Measurements from ENCODE around the gene PTGFR.

The PTGFR gene

DNA sequence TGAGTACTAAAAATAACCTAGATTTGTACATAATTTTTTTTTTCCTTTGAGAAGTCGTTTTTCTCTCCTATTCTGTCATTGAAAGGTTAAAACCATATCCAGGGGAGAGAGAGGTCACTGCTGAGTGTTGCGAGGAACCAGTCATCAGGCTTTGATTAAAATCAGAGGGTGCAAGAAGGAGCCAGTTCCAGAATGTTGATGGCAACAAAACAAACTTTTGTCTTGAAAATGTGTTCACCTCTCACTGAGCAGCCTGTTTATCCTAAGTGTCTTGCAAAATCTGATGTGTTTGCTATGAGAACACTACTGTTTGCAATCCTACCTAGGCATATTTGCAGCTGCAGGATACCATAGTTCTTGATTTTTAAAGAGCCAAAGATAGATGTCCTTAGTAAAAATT lies 25.9 kb downstream of the PTGFR start:
- H3K27me3 ChIP-seq (ENCODE audit: control insufficient read depth in 5 of 5, insufficient read depth in 4 of 5, low read length in 5 of 5) = no peaks in the 10 kb centered on the region
- H3K27ac ChIP-seq (ENCODE audit: low read depth, low read length) = no peak overlapping the region
- no peak overlapping the region for H3K9ac ChIP-seq (ENCODE audit: low read length in 5 of 5)
- H3K4me1 ChIP-seq (ENCODE audit: control insufficient read depth in 5 of 5, insufficient read depth in 5 of 5, low read length in 5 of 5) = no peaks in the 10 kb centered on the region
- H3K36me3 ChIP-seq (ENCODE audit: control insufficient read depth in 5 of 5, insufficient read depth in 5 of 5, low read length in 5 of 5) = no peaks in the 10 kb centered on the region
- H3K9me3 ChIP-seq (ENCODE audit: control insufficient read depth in 5 of 5, low read length in 5 of 5) = peaks cover 0 to 3% (median 2%) of the 10 kb centered on the region in 5 donors
- no peak overlapping the region for H3K4me3 ChIP-seq (ENCODE audit: low read depth in 1 of 5, low read length in 5 of 5)

GRCh38 chr1:78519446-78519845 lies 28.7 kb downstream of the PTGFR start:
- Histone ChIP-seq H3K36me3 (ENCODE audit: control insufficient read depth in 5 of 5, insufficient read depth in 5 of 5, low read length in 5 of 5) (no peaks in the 10 kb centered on the region), H3K4me3 (ENCODE audit: low read depth in 1 of 5, low read length in 5 of 5) (no peak overlapping the region), H3K4me1 (ENCODE audit: control insufficient read depth in 5 of 5, insufficient read depth in 5 of 5, low read length in 5 of 5) (no peaks in the 10 kb centered on the region), H3K27me3 (ENCODE audit: control insufficient read depth in 5 of 5, insufficient read depth in 4 of 5, low read length in 5 of 5) (no peaks in the 10 kb centered on the region), H3K27ac (ENCODE audit: low read depth, low read length) (no peak overlapping the region), H3K9me3 (ENCODE audit: control insufficient read depth in 5 of 5, low read length in 5 of 5) (no peaks in the 10 kb centered on the region), H3K9ac (ENCODE audit: low read length in 5 of 5) (no peak overlapping the region)

DNA sequence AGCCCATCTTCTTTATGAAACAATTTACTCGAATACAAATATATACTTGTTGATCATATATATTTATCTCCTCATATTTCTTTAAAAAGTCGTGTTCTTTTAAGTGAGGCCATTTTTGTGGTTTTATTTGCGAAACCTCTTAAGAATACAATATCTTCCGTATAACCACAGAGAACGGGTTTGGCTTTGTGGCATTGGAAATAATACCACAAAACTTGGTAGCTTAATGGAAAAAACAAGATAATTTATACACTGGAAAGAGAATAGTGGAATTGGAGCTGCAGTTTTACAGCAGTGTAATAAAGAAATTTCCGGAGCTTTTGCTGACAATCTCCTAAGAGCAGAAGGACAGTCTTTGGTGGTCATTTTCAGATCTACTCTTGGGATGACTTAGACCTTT lies 29.4 kb downstream of the PTGFR start:
- no peak overlapping the region for H3K27ac ChIP-seq (ENCODE audit: low read depth, low read length)
- H3K27me3 ChIP-seq (ENCODE audit: control insufficient read depth in 5 of 5, insufficient read depth in 4 of 5, low read length in 5 of 5) = no peaks in the 10 kb centered on the region
- no peaks in the 10 kb centered on the region for H3K9me3 ChIP-seq (ENCODE audit: control insufficient read depth in 5 of 5, low read length in 5 of 5)
- no peaks in the 10 kb centered on the region for H3K36me3 ChIP-seq (ENCODE audit: control insufficient read depth in 5 of 5, insufficient read depth in 5 of 5, low read length in 5 of 5)
- H3K4me3 ChIP-seq (ENCODE audit: low read depth in 1 of 5, low read length in 5 of 5) = no peak overlapping the region
- H3K9ac ChIP-seq (ENCODE audit: low read length in 5 of 5) = no peak overlapping the region
- no peaks in the 10 kb centered on the region for H3K4me1 ChIP-seq (ENCODE audit: control insufficient read depth in 5 of 5, insufficient read depth in 5 of 5, low read length in 5 of 5)

GRCh38 chr1:78520843-78521242 lies 30.1 kb downstream of the PTGFR start:
- Histone ChIP-seq H3K9me3 (ENCODE audit: control insufficient read depth in 5 of 5, low read length in 5 of 5) (no peaks in the 10 kb centered on the region), H3K9ac (ENCODE audit: low read length in 5 of 5) (no peak overlapping the region), H3K4me3 (ENCODE audit: low read depth in 1 of 5, low read length in 5 of 5) (no peak overlapping the region)

DNA sequence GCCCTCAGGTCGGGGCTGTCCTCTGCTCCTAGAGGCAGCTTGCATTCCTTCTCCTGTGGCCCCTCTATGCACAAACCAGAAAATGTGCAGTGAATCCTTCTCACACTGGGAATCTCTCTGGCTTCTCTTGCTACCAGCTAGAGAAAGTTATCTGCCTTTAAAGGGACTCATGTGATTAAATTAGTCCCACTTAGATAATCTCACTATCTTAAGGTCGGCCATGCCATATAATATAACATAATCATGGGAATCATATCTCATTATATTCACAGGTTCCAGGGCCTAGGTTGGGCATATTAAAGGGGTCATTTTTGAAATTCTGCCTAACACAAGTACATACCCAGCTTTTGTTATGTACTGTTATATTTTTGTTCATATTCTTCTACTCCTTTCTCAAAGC lies 31.4 kb downstream of the PTGFR start:
- Histone ChIP-seq H3K27ac (ENCODE audit: low read depth, low read length) (no peak overlapping the region), H3K4me3 (ENCODE audit: low read depth in 1 of 5, low read length in 5 of 5) (peak overlapping the region in 1 of 5 donors; percentile 8), H3K9ac (ENCODE audit: low read length in 5 of 5) (no peak overlapping the region), H3K27me3 (ENCODE audit: control insufficient read depth in 5 of 5, insufficient read depth in 4 of 5, low read length in 5 of 5) (no peaks in the 10 kb centered on the region), H3K4me1 (ENCODE audit: control insufficient read depth in 5 of 5, insufficient read depth in 5 of 5, low read length in 5 of 5) (no peaks in the 10 kb centered on the region), H3K36me3 (ENCODE audit: control insufficient read depth in 5 of 5, insufficient read depth in 5 of 5, low read length in 5 of 5) (no peaks in the 10 kb centered on the region), H3K9me3 (ENCODE audit: control insufficient read depth in 5 of 5, low read length in 5 of 5) (no peaks in the 10 kb centered on the region)

More at GRCh38 chr1:78520843-78521242, 30.1 kb downstream of the PTGFR start:
- Histone ChIP-seq H3K36me3 (ENCODE audit: control insufficient read depth in 5 of 5, insufficient read depth in 5 of 5, low read length in 5 of 5) (no peaks in the 10 kb centered on the region), H3K27ac (ENCODE audit: low read depth, low read length) (no peak overlapping the region), H3K4me1 (ENCODE audit: control insufficient read depth in 5 of 5, insufficient read depth in 5 of 5, low read length in 5 of 5) (no peaks in the 10 kb centered on the region), H3K27me3 (ENCODE audit: control insufficient read depth in 5 of 5, insufficient read depth in 4 of 5, low read length in 5 of 5) (no peaks in the 10 kb centered on the region)

DNA sequence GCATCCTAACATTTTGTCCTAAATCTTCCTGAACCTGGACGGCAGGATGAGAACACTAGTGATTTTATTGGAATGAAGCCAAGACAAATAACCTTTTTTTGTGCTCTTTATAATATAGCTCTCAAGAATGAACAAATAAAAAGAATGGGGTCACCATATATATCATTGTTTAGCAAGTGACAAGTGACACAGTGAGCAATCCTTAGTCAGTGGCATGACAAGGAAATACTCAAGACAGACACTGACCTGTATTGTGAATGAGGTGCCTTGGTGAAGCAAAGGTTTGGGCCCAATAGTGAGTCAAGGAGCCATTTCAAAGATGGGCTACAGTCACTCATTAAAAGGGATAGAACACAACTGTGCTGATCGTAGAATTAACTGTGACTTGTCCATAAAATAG lies 35.7 kb downstream of the PTGFR start:
- no peaks in the 10 kb centered on the region for H3K9me3 ChIP-seq (ENCODE audit: control insufficient read depth in 5 of 5, low read length in 5 of 5)
- H3K4me1 ChIP-seq (ENCODE audit: control insufficient read depth in 5 of 5, insufficient read depth in 5 of 5, low read length in 5 of 5) = no peaks in the 10 kb centered on the region
- H3K27me3 ChIP-seq (ENCODE audit: control insufficient read depth in 5 of 5, insufficient read depth in 4 of 5, low read length in 5 of 5) = no peaks in the 10 kb centered on the region
- H3K4me3 ChIP-seq (ENCODE audit: low read depth in 1 of 5, low read length in 5 of 5) = no peak overlapping the region
- no peak overlapping the region for H3K9ac ChIP-seq (ENCODE audit: low read length in 5 of 5)
- H3K27ac ChIP-seq (ENCODE audit: low read depth, low read length) = no peak overlapping the region
- H3K36me3 ChIP-seq (ENCODE audit: control insufficient read depth in 5 of 5, insufficient read depth in 5 of 5, low read length in 5 of 5) = no peaks in the 10 kb centered on the region

DNA sequence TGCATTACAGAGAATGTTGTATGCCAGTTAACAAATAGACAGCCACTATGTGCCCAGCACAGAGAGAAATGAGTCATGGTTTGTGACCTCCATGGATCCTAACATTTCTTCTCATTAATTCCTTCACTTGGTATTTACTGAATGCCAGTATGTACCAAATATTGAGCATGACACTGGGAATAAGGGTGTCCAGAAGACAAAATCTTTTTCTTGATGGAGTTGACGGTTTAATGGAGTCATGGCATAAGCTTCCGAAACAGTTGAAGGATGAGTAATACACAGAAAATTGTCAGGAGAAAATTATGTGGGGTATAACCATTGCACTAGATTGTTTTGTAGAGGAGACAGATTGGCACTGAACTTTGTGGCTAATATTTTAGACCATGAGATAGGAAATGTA lies 36.9 kb downstream of the PTGFR start:
- Histone ChIP-seq H3K9me3 (ENCODE audit: control insufficient read depth in 5 of 5, low read length in 5 of 5) (no peaks in the 10 kb centered on the region), H3K4me3 (ENCODE audit: low read depth in 1 of 5, low read length in 5 of 5) (no peak overlapping the region), H3K36me3 (ENCODE audit: control insufficient read depth in 5 of 5, insufficient read depth in 5 of 5, low read length in 5 of 5) (no peaks in the 10 kb centered on the region), H3K9ac (ENCODE audit: low read length in 5 of 5) (no peak overlapping the region), H3K4me1 (ENCODE audit: control insufficient read depth in 5 of 5, insufficient read depth in 5 of 5, low read length in 5 of 5) (no peaks in the 10 kb centered on the region), H3K27ac (ENCODE audit: low read depth, low read length) (no peak overlapping the region), H3K27me3 (ENCODE audit: control insufficient read depth in 5 of 5, insufficient read depth in 4 of 5, low read length in 5 of 5) (no peaks in the 10 kb centered on the region)

GRCh38 chr1:78533527-78533926 lies 42.8 kb downstream of the PTGFR start:
- Histone ChIP-seq H3K36me3 (ENCODE audit: control insufficient read depth in 5 of 5, insufficient read depth in 5 of 5, low read length in 5 of 5) (no peaks in the 10 kb centered on the region), H3K9ac (ENCODE audit: low read length in 5 of 5) (no peak overlapping the region), H3K27me3 (ENCODE audit: control insufficient read depth in 5 of 5, insufficient read depth in 4 of 5, low read length in 5 of 5) (no peaks in the 10 kb centered on the region), H3K9me3 (ENCODE audit: control insufficient read depth in 5 of 5, low read length in 5 of 5) (no peaks in the 10 kb centered on the region), H3K27ac (ENCODE audit: low read depth, low read length) (no peak overlapping the region), H3K4me1 (ENCODE audit: control insufficient read depth in 5 of 5, insufficient read depth in 5 of 5, low read length in 5 of 5) (no peaks in the 10 kb centered on the region), H3K4me3 (ENCODE audit: low read depth in 1 of 5, low read length in 5 of 5) (no peak overlapping the region)

DNA sequence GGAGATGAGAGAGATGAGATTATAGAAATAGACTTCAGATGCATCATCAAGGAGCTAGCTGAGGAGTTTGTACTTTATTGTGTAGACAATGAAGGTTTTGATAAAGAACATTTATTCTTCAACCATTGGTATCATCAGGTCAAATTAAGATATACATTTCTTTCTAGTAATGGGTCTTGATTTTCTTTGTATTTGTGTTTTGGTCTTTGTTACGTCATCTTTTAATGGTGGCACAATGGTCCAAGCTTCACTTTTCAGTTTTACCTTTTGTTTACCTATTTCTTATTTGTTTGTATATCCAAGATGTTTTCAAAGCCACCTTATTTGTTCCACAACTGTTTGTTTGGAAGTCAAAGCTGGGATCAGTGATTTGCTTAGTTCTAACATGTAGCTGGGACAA lies 44.5 kb downstream of the PTGFR start:
- Histone ChIP-seq H3K27me3 (ENCODE audit: control insufficient read depth in 5 of 5, insufficient read depth in 4 of 5, low read length in 5 of 5) (no peaks in the 10 kb centered on the region), H3K36me3 (ENCODE audit: control insufficient read depth in 5 of 5, insufficient read depth in 5 of 5, low read length in 5 of 5) (no peaks in the 10 kb centered on the region), H3K9me3 (ENCODE audit: control insufficient read depth in 5 of 5, low read length in 5 of 5) (no peaks in the 10 kb centered on the region), H3K4me3 (ENCODE audit: low read depth in 1 of 5, low read length in 5 of 5) (no peak overlapping the region), H3K27ac (ENCODE audit: low read depth, low read length) (no peak overlapping the region), H3K4me1 (ENCODE audit: control insufficient read depth in 5 of 5, insufficient read depth in 5 of 5, low read length in 5 of 5) (no peaks in the 10 kb centered on the region), H3K9ac (ENCODE audit: low read length in 5 of 5) (no peak overlapping the region)

GRCh38 chr1:78536427-78536826 lies 45.7 kb downstream of the PTGFR start:
- Histone ChIP-seq H3K27ac (ENCODE audit: low read depth, low read length) (no peak overlapping the region), H3K4me3 (ENCODE audit: low read depth in 1 of 5, low read length in 5 of 5) (no peak overlapping the region), H3K27me3 (ENCODE audit: control insufficient read depth in 5 of 5, insufficient read depth in 4 of 5, low read length in 5 of 5) (no peaks in the 10 kb centered on the region), H3K36me3 (ENCODE audit: control insufficient read depth in 5 of 5, insufficient read depth in 5 of 5, low read length in 5 of 5) (no peaks in the 10 kb centered on the region), H3K9me3 (ENCODE audit: control insufficient read depth in 5 of 5, low read length in 5 of 5) (no peaks in the 10 kb centered on the region), H3K4me1 (ENCODE audit: control insufficient read depth in 5 of 5, insufficient read depth in 5 of 5, low read length in 5 of 5) (no peaks in the 10 kb centered on the region), H3K9ac (ENCODE audit: low read length in 5 of 5) (no peak overlapping the region)

GRCh38 chr1:78540048-78540447 lies 49.3 kb downstream of the PTGFR start:
- H3K4me3 ChIP-seq (ENCODE audit: low read depth in 1 of 5, low read length in 5 of 5) = no peak overlapping the region
- H3K9me3 ChIP-seq (ENCODE audit: control insufficient read depth in 5 of 5, low read length in 5 of 5) = no peaks in the 10 kb centered on the region
- H3K27me3 ChIP-seq (ENCODE audit: control insufficient read depth in 5 of 5, insufficient read depth in 4 of 5, low read length in 5 of 5) = no peaks in the 10 kb centered on the region
- no peaks in the 10 kb centered on the region for H3K4me1 ChIP-seq (ENCODE audit: control insufficient read depth in 5 of 5, insufficient read depth in 5 of 5, low read length in 5 of 5)
- H3K36me3 ChIP-seq (ENCODE audit: control insufficient read depth in 5 of 5, insufficient read depth in 5 of 5, low read length in 5 of 5) = no peaks in the 10 kb centered on the region
- H3K9ac ChIP-seq (ENCODE audit: low read length in 5 of 5) = no peak overlapping the region
- no peak overlapping the region for H3K27ac ChIP-seq (ENCODE audit: low read depth, low read length)

Data from subcutaneous abdominal adipose tissue (tissue), 5 donors.